PC-3 (cell line): ENCODE measurements around the gene RNU7-1.

Experiments used
- EZH2 ChIP-seq: fragments of 300-600 bp; sonication (generic); IDR thresholded peaks from one replicate; pipeline ENCODE4 v1.6.1; 2017; ENCODE audit warnings: antibody characterized with exemption, mild to moderate bottlenecking, low read length; ENCODE audit not compliant: unreplicated experiment
- EZH2phosphoT487 ChIP-seq: fragments of 300-600 bp; sonication (generic); IDR thresholded peaks from 2 replicates; pipeline ENCODE4 v1.6.1; 2018; ENCODE audit warnings: mild to moderate bottlenecking, antibody characterized with exemption, low read length, borderline replicate concordance
- TF ChIP-seq, protein P1 (sequence below): fragments of 300-600 bp; sonication (generic); conservative IDR thresholded peaks from 2 replicates; pipeline ENCODE4 v1.5.1; 2017; ENCODE audit warnings: antibody characterized with exemption, low read depth, mild to moderate bottlenecking, low read length

DNA sequence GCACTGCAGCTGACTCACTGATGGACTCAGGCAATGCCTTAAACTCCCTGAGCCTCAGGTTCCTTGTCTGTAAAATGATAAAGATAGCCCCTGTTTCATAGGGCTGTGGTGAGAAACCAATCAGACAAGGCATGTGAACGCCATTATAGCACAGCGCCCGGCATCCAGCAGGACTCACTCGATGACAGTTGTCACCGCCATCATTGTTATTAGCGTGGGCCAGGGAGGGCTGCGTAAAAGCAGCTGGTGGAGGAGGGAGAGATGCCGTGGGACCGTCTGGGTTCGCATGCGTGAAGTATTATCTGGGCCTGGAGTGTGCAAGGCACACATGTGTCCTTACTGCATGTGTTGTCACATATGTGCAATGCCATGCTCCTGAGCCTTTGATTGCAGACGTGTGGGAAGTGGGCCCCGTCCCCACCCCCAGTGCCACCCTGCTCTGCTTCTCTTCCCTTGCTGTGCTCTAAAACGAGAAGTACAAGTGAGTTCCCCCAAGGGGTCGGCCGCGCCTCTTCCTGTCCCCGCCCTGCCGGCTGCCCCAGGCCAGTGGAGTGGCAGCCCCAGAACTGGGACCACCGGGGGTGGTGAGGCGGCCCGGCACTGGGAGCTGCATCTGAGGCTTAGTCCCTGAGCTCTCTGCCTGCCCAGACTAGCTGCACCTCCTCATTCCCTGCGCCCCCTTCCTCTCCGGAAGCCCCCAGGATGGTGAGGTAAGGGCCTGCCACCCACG lies 7.4 kb downstream of the RNU7-1 start, which contains the start of gene PTPN6:
- TF ChIP-seq, protein P1, sequence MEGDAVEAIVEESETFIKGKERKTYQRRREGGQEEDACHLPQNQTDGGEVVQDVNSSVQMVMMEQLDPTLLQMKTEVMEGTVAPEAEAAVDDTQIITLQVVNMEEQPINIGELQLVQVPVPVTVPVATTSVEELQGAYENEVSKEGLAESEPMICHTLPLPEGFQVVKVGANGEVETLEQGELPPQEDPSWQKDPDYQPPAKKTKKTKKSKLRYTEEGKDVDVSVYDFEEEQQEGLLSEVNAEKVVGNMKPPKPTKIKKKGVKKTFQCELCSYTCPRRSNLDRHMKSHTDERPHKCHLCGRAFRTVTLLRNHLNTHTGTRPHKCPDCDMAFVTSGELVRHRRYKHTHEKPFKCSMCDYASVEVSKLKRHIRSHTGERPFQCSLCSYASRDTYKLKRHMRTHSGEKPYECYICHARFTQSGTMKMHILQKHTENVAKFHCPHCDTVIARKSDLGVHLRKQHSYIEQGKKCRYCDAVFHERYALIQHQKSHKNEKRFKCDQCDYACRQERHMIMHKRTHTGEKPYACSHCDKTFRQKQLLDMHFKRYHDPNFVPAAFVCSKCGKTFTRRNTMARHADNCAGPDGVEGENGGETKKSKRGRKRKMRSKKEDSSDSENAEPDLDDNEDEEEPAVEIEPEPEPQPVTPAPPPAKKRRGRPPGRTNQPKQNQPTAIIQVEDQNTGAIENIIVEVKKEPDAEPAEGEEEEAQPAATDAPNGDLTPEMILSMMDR: no peak
- TF ChIP-seq EZH2phosphoT487 (no peak), EZH2 (no peak)
